NCI-H1048 (cell line): ENCODE measurements around the gene METTL16.

ENCODE experiments used
- DNase-seq: peaks from one replicate; lab custom pipeline; 2025; lab: John Stamatoyannopoulos, UW

Gene METTL16

DNA sequence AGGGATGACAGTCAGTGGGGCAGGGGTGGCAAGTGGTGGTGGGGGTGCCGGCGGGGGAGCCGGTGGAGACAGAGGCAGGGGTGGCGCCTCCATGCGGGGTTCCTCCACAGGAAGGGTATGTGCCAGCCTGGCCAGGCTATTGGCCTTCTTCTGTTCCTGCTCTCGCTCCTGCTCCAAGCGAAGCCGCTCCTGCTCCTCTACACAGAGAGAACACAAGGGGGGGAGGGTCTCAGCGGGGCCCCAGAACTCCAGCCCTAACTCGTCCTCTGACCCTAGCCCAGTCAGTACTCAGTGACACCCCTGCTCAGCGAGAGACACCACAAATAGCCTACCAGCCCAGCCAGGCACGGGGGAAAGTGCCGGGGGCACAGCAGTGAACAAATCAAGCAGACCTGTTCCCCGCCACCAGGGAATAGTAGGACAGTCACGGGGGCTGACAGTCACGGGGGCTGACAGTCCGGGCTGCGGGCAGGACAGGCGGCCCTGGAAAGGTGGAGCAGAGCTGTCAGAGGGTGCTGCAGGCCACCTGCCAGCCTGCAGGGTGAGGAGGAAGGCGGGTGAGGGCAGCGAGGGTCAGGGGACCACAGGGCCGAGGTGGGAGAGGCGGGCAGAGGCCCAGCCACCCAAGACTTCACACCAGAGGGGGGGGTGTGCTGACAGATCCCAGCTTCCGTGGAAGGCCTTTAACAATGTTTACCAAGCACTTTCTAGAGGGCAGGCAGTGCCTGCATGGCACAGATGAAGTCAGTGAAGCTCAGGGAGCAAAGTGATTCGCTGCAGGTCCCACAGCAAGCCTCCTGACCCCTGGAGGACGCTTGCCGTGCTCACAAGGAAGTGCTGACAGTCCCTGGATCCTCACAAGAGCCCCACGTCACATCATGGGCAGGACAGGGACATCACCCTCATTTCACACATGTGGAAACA lies 116.2 kb downstream of the METTL16 start:
- DNase-seq: no peak

GRCh38 chr17:2394775-2395201 lies 116.9 kb downstream of the METTL16 start:
- no peak for DNase-seq

DNA sequence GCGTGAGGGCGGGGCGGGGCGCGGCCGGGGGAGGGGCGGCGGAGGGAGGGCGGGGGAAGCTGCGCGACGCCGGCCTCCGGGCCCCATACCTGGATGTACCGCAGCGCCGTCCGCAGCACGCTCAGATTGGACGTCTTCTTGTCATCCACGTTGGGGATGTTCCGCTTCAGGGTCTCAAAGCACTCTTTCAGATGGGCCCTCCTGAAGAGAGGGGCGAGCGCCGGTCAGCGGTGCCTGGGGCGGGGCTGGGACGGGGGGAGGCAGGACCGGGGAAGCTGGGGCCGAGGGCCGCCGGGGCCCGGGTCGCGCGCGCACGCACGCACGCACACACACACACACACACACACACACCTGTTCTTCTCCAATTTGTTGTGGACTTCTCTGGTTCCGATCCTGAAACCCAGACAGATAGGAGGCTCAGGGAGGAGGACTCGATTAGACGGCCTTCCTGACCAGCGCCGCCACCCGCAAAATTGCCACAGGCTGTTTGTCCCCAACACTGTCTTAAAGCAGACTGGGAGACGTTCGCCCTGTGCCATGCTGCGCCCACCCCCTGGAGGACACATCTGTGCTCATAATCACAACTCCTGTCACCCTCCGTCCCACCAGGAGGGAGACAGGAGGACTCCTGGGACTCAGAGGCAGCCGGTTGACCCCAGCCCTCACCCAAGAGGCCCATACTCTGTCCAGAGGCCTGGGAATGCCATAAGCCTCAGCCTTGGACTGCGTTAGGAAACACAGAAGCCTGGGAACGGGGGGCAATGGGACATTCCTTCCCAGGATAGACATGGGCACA lies 117.5 kb downstream of the METTL16 start:
- no peak for DNase-seq

DNA sequence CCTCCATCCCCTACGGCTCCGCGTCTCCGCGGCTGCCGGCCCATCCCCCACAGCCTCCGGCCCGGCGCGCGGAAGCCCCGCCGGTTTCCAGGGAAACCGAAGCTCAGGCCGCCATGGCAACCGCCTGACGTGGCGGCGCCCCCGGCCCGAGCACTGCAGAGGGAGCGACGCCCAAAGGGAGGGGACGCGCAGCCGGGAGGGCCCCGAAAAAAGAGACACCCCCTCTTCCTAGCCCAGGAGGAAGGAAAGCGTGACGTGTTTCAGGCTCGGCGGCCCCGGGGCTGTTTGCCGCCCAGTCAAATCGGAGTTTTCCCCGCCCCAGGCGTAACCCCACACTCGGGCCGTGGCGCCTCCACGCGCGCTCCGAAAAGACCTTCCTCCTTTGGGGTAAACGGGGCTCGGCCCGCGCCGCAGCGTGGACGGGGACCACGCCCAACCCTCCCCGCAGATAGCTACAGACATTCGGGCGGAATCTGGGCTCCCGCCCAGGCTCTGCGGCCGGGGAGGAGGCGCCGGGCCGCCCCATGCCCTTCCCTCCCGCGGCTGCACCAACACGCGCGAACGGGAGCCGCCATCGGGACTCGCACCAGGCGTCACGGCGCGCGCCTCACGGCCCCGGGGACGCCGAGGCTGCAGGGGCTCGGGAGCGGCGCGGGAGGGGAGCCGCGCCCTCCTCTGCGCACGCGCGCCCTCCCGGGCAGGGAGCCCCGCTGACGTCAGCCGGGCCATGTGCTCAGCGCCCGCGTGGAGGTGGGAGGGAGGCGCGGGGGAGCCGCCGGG lies 118.3 kb downstream of the METTL16 start:
- DNase-seq: peak; percentile 76

DNA sequence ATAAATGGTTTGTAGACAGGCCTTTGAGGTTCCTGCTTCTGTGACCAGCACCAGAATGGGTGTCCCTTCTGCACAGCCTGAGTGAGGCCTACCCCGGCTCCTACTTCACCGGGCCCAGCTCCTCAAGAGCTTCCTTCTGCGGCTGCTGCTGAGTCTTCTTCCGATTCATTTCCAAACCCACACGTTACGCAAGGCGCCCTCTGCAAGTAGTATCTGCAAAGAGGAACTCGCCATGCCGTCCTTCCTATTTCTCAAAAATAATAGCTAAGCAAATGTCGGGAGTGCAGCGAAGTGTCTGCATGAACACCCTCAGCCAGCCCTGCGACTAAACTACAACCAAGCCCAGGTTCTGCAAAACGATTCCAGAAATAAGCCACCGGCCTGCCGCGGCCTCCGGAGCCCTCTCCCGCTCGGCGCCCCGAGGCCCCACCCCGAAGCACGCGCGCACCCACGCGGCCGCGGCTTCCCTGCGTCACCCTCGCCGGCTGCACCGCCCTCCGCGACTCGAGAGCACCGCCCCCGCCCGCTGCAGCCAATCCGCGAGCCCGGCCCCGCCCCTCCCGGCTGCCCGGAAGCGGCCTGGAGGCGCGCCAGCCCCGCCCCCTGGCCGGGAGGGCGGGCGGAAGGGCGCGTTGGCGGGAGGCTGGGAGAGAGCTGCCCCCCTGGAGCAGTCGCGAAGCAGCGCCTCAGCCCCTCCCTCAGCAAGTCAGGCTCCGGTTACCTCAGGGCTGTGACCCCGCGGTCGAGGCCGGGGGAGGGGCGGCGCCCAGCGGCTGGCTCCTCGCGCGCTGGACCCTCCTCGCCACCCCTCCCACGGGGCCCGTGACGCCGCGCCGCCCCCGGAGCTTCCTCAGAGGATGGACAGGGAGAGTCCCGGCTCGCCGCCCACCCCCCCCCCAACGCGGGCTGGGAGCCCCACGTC lies 119.2 kb downstream of the METTL16 start:
- peak; percentile 82 for DNase-seq

DNA sequence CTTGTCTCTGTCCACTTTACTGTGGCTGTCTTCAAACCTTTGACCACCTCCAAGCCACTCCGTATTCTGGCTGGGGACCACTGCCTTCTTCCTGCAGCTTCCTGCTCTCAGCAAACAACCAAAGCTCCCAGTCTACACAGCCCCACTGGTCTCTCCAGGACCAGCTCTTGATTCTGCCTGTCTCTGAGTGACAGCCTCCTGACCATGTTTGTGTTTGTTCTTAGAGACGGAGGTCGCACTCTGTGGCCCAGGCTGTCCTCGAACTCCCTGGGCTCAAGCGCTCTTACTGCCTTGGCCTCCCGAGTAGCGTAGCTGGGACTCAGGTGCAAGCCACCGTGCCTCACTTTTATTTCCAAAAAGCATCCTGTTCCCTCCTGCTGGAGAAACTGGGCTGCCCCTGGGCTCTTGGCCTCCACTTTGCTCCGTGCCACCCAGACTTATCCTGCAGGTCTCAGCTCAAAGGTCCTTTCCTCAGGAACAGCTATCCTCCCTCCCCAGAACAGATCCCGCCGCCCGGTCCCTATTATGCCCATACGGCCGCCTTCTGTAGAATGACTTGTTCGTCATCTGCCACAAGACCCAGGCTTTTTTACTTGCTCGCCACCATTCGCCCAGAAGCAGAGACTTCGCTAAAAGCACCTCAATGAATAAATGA lies 120.0 kb downstream of the METTL16 start:
- DNase-seq: no peak

- DNase-seq: no peak
These were observed 121.4 kb downstream of the METTL16 start for GRCh38 chr17:2390199-2390836.

DNA sequence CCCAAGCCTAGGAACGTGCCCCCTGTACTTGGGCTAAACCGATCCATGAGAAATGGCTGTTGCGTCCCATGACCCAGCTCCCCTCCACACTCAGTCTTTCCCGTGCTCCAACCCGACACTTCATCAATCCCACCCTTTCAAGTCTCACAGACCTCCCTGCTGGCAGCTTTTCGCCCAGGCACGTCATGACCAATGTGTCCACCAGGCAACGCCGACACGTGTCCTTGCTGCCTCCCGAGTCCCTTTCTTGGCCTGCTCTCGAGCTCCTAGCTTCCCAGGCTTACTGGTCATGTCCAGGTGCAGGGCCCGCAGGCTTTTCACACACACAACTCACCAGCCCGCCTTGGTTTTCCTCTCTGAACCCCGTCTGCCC lies 123.0 kb downstream of the METTL16 start:
- DNase-seq: no peak

- DNase-seq: no peak
These were observed 123.5 kb downstream of the METTL16 start for GRCh38 chr17:2388020-2388682.

DNA sequence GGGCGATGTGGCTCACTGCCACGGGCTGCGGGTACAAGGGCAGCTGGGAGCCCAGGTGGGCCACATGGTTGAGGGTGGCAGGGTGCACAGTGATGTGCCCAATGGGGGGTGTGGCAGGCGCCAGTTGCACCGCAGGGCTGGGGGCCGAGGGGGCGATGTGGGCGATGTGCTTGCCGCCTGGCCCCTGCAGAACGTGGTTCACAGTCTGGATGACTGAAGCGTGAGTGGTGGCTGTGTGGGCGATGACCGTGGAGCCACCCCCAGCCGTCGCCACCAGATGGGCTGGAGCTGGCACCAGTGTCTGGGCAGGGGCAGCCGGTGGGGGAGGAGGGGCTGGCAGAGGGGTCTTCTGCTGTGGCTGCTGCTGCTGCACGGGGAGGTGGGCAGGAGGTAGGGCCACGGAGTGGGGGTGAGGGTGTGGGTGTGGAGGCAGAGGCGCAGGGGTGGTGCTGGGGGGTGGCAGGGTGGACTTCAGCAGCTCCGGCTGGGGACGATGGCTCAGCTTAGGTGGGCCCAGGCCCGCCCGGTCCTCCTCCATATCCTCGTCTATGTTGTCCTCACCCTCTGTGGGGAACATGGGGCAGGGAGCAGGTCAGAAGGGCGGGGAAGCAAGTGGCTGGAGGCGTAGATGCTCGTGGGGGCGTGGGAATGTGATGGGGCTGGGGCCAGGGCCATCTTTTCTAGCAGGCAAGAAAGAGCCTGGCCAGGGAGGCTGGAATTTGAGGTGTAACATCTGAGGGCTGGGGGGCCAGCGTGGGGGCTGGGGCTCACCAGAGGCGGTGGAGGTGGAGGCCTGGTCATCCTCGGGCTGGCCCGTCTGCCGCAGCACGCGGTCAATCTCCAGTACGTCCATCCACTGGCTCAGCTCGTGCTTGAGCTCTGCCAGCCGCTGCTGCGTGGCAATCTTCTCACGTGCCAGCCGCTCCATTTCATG lies 124.3 kb downstream of the METTL16 start:
- no peak for DNase-seq

DNA sequence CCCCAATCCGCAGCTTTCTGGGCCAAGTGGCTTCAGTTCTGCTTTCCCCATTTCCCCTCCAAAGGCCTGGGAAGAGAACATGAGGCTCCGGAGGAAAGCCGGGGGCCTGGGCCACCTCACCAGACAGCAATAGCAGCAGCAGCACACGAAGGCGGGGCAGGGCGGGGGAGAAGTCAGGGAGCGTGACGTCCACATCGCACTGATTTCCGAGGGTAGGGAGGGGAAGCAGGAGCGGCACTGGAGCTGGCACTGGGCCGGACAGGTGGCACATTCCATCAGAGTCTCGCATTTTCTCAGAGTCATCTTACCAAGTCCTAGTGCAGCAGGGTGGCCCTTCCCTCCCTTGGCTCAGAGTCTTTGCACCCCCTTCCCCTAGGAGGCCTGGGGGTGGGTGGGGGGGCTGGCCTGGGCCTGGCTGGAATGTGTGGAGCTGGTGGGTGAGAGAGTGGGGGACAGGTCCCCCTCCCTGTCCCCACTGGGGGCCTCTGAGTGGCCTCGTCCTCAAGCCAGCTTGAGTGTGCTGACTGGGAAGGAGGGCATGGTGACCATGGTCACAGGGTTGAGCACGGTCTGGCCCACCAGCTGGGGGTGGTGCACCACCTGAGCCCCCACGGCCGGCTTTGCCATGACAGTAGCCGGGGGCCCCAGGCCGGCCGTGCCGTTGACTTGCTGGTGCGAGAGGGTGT lies 125.1 kb downstream of the METTL16 start:
- no peak for DNase-seq

DNA sequence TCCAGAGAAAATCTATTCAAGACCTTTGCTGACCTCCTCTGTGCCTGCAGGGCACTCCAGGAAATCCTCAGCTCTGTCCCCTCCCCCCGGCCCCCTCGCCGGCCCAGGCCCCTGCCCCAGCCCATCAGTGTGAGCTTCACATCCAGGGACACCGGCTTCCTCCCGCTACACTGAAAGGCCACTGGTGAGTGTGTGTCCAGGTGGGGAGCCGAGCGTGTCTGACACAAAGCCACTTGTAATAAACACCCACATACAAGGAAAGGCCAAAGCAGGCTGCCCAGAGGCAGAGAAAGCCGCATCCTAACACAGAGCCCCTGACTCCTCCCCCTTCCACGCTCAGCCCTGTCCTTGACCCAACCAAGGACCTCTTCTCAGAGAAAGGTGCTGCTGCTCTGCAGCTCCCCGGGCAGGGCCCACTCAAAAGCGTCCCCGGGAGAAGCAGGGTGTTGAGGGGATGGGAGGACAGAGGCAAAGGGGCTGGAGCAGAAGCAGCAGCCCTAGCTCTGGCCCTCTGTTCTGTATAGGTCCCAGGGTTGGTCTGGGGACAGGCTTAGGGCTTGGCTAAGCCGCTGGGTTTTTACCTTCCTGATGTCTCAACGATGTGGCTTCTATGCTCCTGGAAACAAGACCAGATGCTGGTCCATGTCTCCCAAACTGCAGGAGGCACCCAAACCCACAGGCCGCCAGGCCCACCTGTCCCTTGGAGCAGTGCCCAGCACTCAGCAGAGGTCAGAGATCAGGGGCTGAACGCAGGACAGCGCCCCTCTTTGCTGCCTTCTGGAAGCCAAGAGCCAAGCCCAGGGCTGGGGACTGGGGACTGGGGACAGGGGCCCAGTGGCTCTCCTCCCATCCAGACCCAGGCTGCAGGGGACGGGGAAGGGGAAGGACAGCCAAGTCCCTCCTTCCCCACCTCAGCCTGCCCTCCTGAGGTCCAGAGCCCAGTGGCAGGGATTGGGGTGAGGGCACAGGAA lies 126.2 kb downstream of the METTL16 start:
- DNase-seq: no peak

DNA sequence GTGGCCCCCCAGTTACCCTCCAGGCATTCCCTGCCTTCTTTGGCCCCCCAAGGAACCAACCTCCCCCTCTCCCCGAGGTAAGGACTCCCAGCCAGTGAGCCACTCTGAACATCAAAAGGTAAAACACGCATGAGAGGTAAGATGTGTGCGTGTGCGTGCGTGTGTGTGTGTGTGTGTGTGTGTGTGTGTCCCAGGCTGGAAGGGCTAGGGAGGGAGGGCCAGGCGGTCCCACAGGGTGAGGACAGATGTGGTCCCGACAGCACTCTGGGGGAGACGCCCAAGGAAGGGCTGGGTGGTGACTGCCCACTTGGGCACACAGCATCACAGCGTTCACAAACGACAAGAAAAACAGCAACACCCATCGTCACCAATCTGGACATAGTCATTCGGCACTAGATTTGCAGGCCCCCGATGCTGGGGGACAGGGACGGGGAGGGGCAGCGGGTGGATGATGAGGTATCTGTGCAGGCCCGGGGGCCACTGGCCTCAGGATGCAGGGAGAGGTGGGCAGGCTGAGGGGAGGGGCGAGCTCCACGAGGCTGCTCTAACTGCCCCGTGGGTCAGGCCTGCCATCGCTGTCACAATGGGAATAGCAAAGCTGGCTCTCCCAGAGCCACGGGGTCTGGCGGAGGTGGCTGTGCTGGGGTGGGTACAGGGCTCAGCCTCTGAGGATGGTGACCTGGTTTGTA lies 127.1 kb downstream of the METTL16 start:
- DNase-seq: no peak

DNA sequence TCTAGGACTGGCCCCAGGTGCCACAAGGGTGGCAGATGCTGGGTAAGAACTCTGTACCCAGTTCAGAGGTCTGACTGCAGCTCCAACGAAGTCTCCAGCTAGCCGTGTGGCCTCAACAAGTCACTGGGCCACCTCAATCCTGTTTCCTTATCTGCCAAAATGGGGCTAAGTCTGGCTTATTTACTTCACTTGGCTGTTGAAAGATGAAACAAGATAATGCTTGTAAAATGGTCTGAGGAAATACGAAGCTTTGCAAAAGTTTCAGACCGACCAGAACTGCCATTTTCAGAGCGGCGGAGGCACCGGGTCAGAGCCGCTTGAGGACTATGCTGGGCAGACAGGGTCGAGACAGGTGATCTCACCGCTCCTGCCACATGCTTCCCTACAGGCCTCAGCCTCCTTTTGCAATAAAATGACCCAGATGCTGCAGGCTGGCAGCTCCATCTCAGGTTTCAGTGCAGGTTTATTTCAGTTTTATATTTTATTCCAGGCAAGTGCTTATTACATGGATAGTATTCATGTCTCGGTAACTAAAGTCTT lies 128.0 kb downstream of the METTL16 start:
- no peak for DNase-seq

- DNase-seq: no peak
These were observed 130.6 kb downstream of the METTL16 start for GRCh38 chr17:2380950-2381649.
